Measurements from ENCODE around the gene NOTUM.

Gene NOTUM

GRCh38 chr17:81927653-81928543 lies 33.1 kb downstream of the NOTUM start, which contains the start of gene MAFG:
TSS of gene MAFG (minus strand) at chr17:81927735. CDS start at chr17:81923185, 4,550 bp downstream.
- peaks cover 52 to 84% (median 77%) of the 10 kb centered on the region in 10 experiments for H3K4me1 ChIP-seq
- peaks cover 15 to 24% (median 19%) of the 10 kb centered on the region in 11 experiments for H3K27me3 ChIP-seq

GRCh38 chr17:81927152-81927652 lies 33.8 kb downstream of the NOTUM start:
- Histone ChIP-seq H3K9me3 (replicated peaks in 1 of 11) (no peaks in the 10 kb centered on the region), H3K36me3 (peaks cover 7 to 8% (median 8%) of the 10 kb centered on the region in 11 experiments), H3K27ac (peak overlapping the region; percentile 88 to 99 (median 98)), H3K27me3 (peaks cover 15 to 24% (median 19%) of the 10 kb centered on the region in 11 experiments), H3K9ac (peak overlapping the region; percentile 89 to 99 (median 96)), H3K4me1 (peaks cover 59 to 85% (median 80%) of the 10 kb centered on the region in 10 experiments), H3K4me3 (peak overlapping the region; percentile 91 to 99 (median 94)), H3K4me2 (peak overlapping the region; percentile 98 to 100 (median 100)), H4K20me1 (peaks cover 13 to 72% (median 40%) of the 10 kb centered on the region in 11 experiments; a peak in 20 of 22 replicates)
- TF ChIP-seq Cebpa-rat (IDR thresholded peaks at IDR 0.05) = no peak

More at GRCh38 chr17:81927653-81928543, 33.1 kb downstream of the NOTUM start, which contains the start of gene MAFG:
- TF ChIP-seq Cebpa-rat (IDR thresholded peaks at IDR 0.05) = no peak
- Histone ChIP-seq H3K9me3 (replicated peaks in 1 of 11) (no peaks in the 10 kb centered on the region), H3K9ac (peak within 1 kb of the TSS; percentile 89 to 99 (median 96)), H3K4me2 (peak within 1 kb of the TSS; percentile 98 to 100 (median 100)), H3K27ac (peak within 1 kb of the TSS; percentile 88 to 99 (median 98)), H4K20me1 (peaks cover 10 to 72% (median 33%) of the 10 kb centered on the region in 11 experiments; a peak in 18 of 22 replicates), H3K36me3 (peaks cover under 1 to 6% (median 1%) of the 10 kb centered on the region in 11 experiments; a peak in 19 of 22 replicates), H3K4me3 (peak within 1 kb of the TSS; percentile 91 to 99 (median 94))

- H3K9me3 ChIP-seq (replicated peaks in 1 of 11) = no peaks in the 10 kb centered on the region
- H3K36me3 ChIP-seq = peaks cover 10 to 14% (median 13%) of the 10 kb centered on the region in 11 experiments
- H3K4me3 ChIP-seq = peak overlapping the region; percentile 91 to 99 (median 94)
- H3K27ac ChIP-seq = peak overlapping the region; percentile 88 to 99 (median 98)
- peak overlapping the region; percentile 98 to 100 (median 100) for H3K4me2 ChIP-seq
- peaks cover 15 to 24% (median 19%) of the 10 kb centered on the region in 11 experiments for H3K27me3 ChIP-seq
- peak overlapping the region; percentile 89 to 99 (median 96) for H3K9ac ChIP-seq
- H3K4me1 ChIP-seq = peaks cover 60 to 85% (median 80%) of the 10 kb centered on the region in 10 experiments
- peaks cover 13 to 72% (median 46%) of the 10 kb centered on the region in 11 experiments; a peak in 19 of 22 replicates for H4K20me1 ChIP-seq
- TF ChIP-seq Cebpa-rat (IDR thresholded peaks at IDR 0.05) = no peak
Measured at GRCh38 chr17:81926451-81927151, 34.4 kb downstream of the NOTUM start.

- Histone ChIP-seq H3K36me3 (peaks cover 15 to 21% (median 18%) of the 10 kb centered on the region in 11 experiments), H4K20me1 (peaks cover 16 to 73% (median 44%) of the 10 kb centered on the region in 11 experiments; a peak in 21 of 22 replicates)
- TF ChIP-seq Cebpa-rat (IDR thresholded peaks at IDR 0.05) = no peak
Measured at GRCh38 chr17:81925860-81926450, 35.0 kb downstream of the NOTUM start.

DNA sequence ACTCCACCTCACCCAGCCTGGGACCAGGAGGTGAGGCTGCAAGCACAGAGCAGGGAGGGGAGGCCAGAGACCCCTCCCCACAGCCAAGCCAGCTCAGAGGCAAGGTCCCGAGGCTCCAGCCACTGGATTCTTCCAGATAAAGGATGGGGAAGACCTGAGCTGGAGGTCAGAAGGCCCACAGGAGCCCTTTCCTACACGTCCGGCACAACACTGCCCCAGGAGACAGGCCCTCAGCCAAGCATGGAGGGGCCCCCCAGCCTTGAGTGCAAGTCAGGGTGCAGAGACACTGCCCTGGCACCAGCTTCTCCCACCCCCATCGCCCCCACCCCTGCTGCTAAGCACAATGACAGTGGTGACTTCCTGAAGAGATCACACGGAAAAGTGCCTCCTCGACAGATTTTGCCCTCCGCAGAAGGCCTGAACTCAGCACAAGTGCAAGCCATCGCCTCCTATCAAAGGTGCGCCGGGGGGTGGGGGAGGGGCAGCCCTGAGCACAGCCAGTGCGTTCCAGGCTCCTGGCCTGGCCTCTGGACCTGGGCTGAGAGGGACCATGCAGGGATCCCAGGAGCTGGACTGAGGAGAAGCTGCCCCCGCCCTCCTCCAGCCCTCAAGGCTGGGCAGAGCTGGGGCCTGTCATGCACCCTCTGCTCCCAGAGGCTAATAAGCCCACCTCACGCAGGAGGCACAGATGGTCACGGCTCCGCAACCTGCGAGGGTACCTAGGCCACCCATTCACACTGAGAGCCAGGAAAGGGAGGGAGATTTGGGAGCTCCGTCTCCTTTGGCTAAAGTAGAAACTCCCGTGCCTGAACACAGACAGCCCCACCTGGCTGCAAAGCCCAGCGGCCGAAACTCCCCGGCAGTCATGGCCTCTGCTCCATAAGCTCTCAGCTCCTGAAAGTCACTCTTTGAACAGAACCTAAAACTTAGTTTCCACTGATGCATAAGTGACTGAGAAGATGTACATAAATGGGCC lies 36.1 kb downstream of the NOTUM start:
- peak overlapping the region; percentile 98 to 100 (median 100) for H3K4me2 ChIP-seq
- H3K27me3 ChIP-seq = peaks cover 15 to 21% (median 19%) of the 10 kb centered on the region in 11 experiments
- H3K4me3 ChIP-seq = peak overlapping the region; percentile 43 to 99 (median 91)
- peak overlapping the region in 10 of 11 experiments; percentile 62 to 99 (median 98); a peak in 20 of 22 replicates for H3K27ac ChIP-seq
- H3K36me3 ChIP-seq = peaks cover 21 to 32% (median 29%) of the 10 kb centered on the region in 11 experiments
- TF ChIP-seq Cebpa-rat (IDR thresholded peaks at IDR 0.05) = no peak
- H3K9ac ChIP-seq = peak overlapping the region; percentile 76 to 99 (median 94)
- peaks cover 20 to 73% (median 44%) of the 10 kb centered on the region in 11 experiments for H4K20me1 ChIP-seq
- H3K4me1 ChIP-seq = peaks cover 72 to 85% (median 81%) of the 10 kb centered on the region in 10 experiments
- H3K9me3 ChIP-seq (replicated peaks in 1 of 11) = no peaks in the 10 kb centered on the region

More at GRCh38 chr17:81925860-81926450, 35.0 kb downstream of the NOTUM start:
- peak overlapping the region; percentile 88 to 99 (median 98); a peak in 21 of 22 replicates for H3K27ac ChIP-seq
- peaks cover 15 to 24% (median 19%) of the 10 kb centered on the region in 11 experiments for H3K27me3 ChIP-seq
- no peaks in the 10 kb centered on the region for H3K9me3 ChIP-seq (replicated peaks in 1 of 11)
- H3K4me1 ChIP-seq = peaks cover 65 to 85% (median 80%) of the 10 kb centered on the region in 10 experiments
- H3K4me3 ChIP-seq = peak overlapping the region; percentile 91 to 99 (median 94)
- peak overlapping the region; percentile 89 to 99 (median 96) for H3K9ac ChIP-seq
- H3K4me2 ChIP-seq = peak overlapping the region; percentile 98 to 100 (median 100)

DNA sequence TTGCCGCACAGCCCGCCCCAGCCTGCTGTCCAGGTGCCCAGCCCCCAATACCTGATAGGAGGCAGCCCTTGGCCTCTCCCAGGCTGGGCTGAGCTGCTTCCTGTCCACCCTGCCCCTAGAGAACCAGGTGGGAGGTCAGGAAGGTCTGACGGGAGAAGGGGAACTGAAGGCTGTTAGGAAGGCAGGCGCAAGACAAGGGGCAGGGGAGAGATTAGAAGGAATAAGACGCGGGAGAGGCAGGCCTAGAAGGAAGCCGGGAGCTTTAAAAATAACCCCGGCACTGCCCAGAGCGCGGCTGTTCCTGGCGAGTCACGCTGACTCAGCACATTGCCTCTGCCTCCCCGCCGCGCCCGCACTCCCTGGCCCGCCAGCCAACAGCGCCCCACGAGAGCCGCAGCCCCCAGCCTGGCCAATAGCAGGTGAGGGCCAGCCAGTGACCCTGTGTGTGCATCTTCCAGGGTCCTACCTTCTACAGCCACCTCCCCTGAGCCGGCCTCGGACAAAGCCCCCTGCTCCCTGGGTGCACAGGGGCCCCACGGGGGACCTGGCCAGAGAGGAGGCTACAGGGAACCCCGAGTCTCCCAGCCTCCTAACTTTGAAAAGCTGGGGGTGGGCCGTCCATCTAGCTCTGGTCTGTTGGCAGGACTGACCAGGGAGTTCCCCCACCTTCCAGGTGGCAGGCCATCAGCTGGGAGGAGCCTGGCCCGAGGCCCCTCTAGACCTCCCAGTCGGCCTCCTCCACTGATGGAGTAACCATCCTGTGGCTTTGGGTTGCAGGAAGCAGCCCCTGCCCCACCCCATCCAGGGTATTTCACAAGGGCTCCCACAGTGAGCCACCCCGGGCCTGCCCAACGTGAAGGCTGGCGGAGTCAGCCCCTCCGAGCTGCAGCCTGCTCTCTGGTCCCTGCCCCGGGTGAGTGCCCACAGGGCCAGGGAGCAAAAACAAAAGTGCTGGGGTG lies 37.4 kb downstream of the NOTUM start:
- Histone ChIP-seq H3K36me3 (peaks cover 21 to 41% (median 37%) of the 10 kb centered on the region in 11 experiments), H3K4me1 (peaks cover 76 to 87% (median 83%) of the 10 kb centered on the region in 10 experiments), H3K9ac (peak overlapping the region; percentile 76 to 99 (median 94)), H3K27ac (peak overlapping the region; percentile 31 to 99 (median 98); a peak in 21 of 22 replicates), H3K27me3 (peaks cover 6 to 9% (median 7%) of the 10 kb centered on the region in 11 experiments; a peak in 21 of 22 replicates), H4K20me1 (peaks cover 18 to 78% (median 48%) of the 10 kb centered on the region in 11 experiments), H3K4me3 (peak overlapping the region; percentile 43 to 99 (median 91)), H3K9me3 (replicated peaks in 1 of 11) (no peaks in the 10 kb centered on the region), H3K4me2 (peak overlapping the region; percentile 98 to 100 (median 100))
- peak in 9 of 11 experiments; percentile 81 to 95 (median 90); a peak in 18 of 22 replicates for TF ChIP-seq Cebpa-rat (IDR thresholded peaks at IDR 0.05)
